Stomach (tissue), 4 donors: ENCODE results near the gene SULT1C4.
"Not testable (repeated sequence)": the region's sequence is repeated elsewhere in the genome, so short reads cannot be mapped to it uniquely, and the experiment has no call there.

Experiments used
- EP300 ChIP-seq: sonication (generic); formaldehyde crosslinking; IDR thresholded peaks from one replicate; pipeline ENCODE4 v1.6.1; 2017; ENCODE audit warnings: antibody characterized with exemption
- POLR2A ChIP-seq, 4 donors: fragments of 450-650 bp; IDR thresholded peaks; one replicate each; pipeline ENCODE4 v1.6.1; 2016; ENCODE audit warnings: antibody characterized with exemption in 4 of 4, control low read depth in 2 of 4, mild to moderate bottlenecking in 1 of 4, moderate library complexity in 1 of 4
- TF ChIP-seq, protein P1 (sequence below), 7 experiments: fragments of 450-650 bp in 4 of 7; fragments of 200-600 bp in 3 of 7; sonication (generic) in 3 of 7; IDR thresholded peaks; one replicate each; pipeline ENCODE4 v1.5.1; 2016 to 2019; ENCODE audit warnings: antibody characterized with exemption in 7 of 7, control low read depth in 2 of 7, mild to moderate bottlenecking in 1 of 7

DNA sequence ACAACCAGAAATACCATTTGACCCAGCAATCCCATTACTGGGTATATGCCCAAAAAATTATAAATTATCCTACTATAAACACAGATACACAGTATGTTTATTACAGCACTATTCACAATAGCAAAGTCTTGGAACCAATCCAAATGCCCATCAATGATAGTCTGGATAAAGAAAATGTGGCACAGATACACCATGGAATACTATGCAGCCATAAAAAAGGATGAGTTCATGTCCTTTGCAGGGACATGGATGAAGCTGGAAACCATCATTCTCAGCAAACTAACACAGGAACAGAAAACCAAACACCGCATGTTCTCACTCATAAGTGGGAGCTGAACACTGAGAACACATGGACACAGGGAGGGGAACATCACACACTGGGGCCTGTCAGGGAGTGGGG, 57.8 kb downstream of the SULT1C4 start:
- not testable (repeated sequence) for TF ChIP-seq EP300; POLR2A (IDR thresholded peaks at IDR 0.05)
- TF ChIP-seq, protein P1, sequence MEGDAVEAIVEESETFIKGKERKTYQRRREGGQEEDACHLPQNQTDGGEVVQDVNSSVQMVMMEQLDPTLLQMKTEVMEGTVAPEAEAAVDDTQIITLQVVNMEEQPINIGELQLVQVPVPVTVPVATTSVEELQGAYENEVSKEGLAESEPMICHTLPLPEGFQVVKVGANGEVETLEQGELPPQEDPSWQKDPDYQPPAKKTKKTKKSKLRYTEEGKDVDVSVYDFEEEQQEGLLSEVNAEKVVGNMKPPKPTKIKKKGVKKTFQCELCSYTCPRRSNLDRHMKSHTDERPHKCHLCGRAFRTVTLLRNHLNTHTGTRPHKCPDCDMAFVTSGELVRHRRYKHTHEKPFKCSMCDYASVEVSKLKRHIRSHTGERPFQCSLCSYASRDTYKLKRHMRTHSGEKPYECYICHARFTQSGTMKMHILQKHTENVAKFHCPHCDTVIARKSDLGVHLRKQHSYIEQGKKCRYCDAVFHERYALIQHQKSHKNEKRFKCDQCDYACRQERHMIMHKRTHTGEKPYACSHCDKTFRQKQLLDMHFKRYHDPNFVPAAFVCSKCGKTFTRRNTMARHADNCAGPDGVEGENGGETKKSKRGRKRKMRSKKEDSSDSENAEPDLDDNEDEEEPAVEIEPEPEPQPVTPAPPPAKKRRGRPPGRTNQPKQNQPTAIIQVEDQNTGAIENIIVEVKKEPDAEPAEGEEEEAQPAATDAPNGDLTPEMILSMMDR (IDR thresholded peaks at IDR 0.05): not testable (repeated sequence)
